Effector memory CD4-positive, alpha-beta T cell (primary cell): ENCODE measurements around the gene NKAIN2.

ENCODE experiments used
- DNase-seq, 3 donors: peaks; one replicate each; pipeline ENCODE4 v3.0.0-alpha.2; 2020
- H3K27ac ChIP-seq: 2 replicates; pipeline ENCODE4 v1.7.0; 2013; ENCODE audit warnings: mild to moderate bottlenecking, low read length, moderate library complexity; ENCODE audit not compliant: insufficient read depth, poor library complexity, severe bottlenecking
- H3K27me3 ChIP-seq: replicated peaks from 2 replicates; pipeline ENCODE4 v1.7.0; 2013; ENCODE audit warnings: mild to moderate bottlenecking, low read length; ENCODE audit not compliant: insufficient read depth, control insufficient read depth, poor library complexity, severe bottlenecking
- H3K36me3 ChIP-seq: 2 replicates; pipeline ENCODE4 v1.7.0; 2013; ENCODE audit warnings: mild to moderate bottlenecking, low read length, moderate library complexity; ENCODE audit not compliant: control insufficient read depth, insufficient read depth
- H3K4me1 ChIP-seq: 2 replicates; pipeline ENCODE4 v1.7.0; 2013; ENCODE audit warnings: low read length, mild to moderate bottlenecking; ENCODE audit not compliant: control insufficient read depth, insufficient read depth, poor library complexity, severe bottlenecking
- H3K4me3 ChIP-seq: 2 replicates; pipeline ENCODE4 v1.7.0; 2013; ENCODE audit warnings: low read length, low read depth, mild to moderate bottlenecking; ENCODE audit not compliant: insufficient read depth, poor library complexity, severe bottlenecking
- H3K9me3 ChIP-seq: 2 replicates; pipeline ENCODE4 v1.7.0; 2013; ENCODE audit warnings: mild to moderate bottlenecking, low read length, moderate library complexity; ENCODE audit not compliant: control insufficient read depth

NKAIN2 gene

DNA sequence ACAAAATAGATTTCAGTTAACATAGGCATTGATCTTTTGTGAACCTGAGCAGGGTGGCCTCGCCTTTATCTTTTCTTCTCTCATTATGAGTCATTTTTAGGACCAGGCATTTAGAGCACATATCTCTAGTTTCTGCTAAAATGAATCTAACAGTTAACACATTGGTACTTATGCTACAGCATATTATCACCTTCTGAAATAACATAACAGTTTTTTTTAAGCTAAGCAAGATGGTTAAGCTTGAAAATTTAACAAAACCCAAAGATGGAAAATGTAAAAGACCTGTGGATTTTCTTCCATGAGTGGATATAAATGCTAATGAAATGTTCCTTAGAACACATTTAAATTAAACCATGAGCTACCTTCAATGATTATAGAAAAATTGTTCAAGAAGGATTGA is 671.5 kb downstream of the NKAIN2 start:
- H3K4me3 ChIP-seq, result no peak overlapping the region
- no peaks in the 10 kb centered on the region for H3K4me1 ChIP-seq
- no peak for DNase-seq
- H3K9me3 ChIP-seq, result no peaks in the 10 kb centered on the region
- H3K36me3 ChIP-seq, result no peaks in the 10 kb centered on the region
- H3K27ac ChIP-seq, result no peak overlapping the region
- no peaks in the 10 kb centered on the region for H3K27me3 ChIP-seq

DNA sequence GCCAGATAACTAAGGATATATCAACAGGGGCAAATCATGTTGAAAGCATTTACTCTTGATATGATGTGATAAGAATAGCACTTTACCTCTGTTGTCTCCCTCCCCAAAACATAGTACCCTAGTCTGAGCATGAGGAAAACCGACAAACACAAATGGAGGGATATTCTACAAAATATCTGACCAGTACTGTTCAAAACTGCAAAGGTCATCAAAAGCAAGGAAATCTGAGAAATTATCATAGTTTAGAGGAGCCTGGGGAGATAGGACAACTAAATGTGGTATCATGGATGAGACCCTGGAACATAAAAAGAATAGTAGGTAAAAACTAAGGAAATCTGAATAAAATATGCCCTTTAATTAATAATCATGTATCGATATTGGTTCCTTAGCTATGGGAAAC is 675.2 kb downstream of the NKAIN2 start:
- no peak for DNase-seq
- no peak overlapping the region for H3K4me3 ChIP-seq
- H3K27me3 ChIP-seq, result no peaks in the 10 kb centered on the region
- H3K9me3 ChIP-seq, result no peaks in the 10 kb centered on the region
- H3K36me3 ChIP-seq, result no peaks in the 10 kb centered on the region
- H3K4me1 ChIP-seq, result no peaks in the 10 kb centered on the region
- no peak overlapping the region for H3K27ac ChIP-seq

GRCh38 chr6:124479991-124480430 is 676.3 kb downstream of the NKAIN2 start:
- DNase-seq, result no peak
- H3K27me3 ChIP-seq, result no peaks in the 10 kb centered on the region
- no peaks in the 10 kb centered on the region for H3K9me3 ChIP-seq
- H3K4me3 ChIP-seq, result no peak overlapping the region
- no peaks in the 10 kb centered on the region for H3K4me1 ChIP-seq
- H3K36me3 ChIP-seq, result no peaks in the 10 kb centered on the region
- no peak overlapping the region for H3K27ac ChIP-seq

GRCh38 chr6:124482071-124482491 is 678.4 kb downstream of the NKAIN2 start:
- no peak for DNase-seq
- no peaks in the 10 kb centered on the region for H3K36me3 ChIP-seq
- H3K27me3 ChIP-seq, result no peaks in the 10 kb centered on the region
- H3K27ac ChIP-seq, result no peak overlapping the region
- H3K4me3 ChIP-seq, result no peak overlapping the region
- H3K4me1 ChIP-seq, result no peaks in the 10 kb centered on the region
- no peaks in the 10 kb centered on the region for H3K9me3 ChIP-seq

DNA sequence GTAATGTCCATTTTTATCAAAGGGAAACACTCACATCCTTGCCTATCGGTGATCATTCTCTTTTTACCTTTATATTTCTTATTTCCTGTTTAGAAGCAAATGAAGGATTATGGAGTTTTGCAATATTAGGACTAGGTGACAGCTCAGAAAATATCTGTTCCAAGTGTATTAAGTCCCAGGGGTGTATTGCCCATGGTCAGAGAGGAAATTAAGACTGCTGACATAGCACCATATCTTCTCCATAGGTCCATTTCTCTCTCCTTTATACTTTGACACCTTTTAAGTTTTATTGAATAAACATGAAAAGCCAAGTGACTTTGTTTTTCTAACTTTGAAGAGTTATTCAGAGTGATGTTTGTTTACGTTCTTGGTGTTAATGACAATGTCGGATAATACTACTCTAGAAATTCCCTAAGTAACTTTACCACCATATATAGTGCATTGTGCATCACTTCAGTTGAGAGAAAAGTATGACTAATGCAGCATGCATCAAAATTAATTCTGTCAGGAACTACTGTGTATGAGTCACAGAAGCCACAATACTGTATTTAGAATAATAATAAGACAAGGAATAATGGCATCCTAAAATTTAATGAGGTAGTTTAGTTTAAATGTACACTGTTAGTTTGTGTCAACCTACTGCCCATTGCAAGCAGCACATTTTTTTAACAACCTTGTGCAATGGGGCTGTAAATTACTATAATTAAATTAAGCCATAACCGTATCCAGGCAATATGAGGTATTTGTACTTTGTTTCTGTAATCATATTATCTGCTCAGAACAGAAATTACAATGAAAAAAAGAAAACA is 684.2 kb downstream of the NKAIN2 start:
- no peak for DNase-seq
- Histone ChIP-seq H3K4me1 (no peaks in the 10 kb centered on the region), H3K27me3 (no peaks in the 10 kb centered on the region), H3K36me3 (no peaks in the 10 kb centered on the region), H3K9me3 (no peaks in the 10 kb centered on the region), H3K4me3 (no peak overlapping the region), H3K27ac (no peak overlapping the region)

DNA sequence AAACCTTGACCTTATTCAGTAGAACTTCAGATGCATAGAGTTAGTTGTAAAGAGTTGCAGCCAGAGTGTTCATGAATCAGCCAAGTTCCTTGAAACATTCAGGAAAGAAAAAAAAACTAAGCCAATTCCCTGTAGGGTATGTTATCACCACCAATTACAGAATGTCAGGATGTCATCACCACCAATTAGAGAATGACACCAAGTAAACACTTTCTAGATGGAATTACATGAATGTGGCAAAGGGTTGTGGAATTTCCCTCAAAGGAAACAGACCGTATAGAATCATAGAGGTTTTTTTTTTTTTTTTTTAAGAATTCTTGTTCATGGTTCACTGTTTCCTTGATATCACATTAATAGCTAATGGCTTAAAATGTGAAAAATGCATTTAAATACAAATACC is 686.5 kb downstream of the NKAIN2 start:
- no peaks in the 10 kb centered on the region for H3K4me1 ChIP-seq
- H3K27me3 ChIP-seq, result no peaks in the 10 kb centered on the region
- H3K27ac ChIP-seq, result no peak overlapping the region
- no peaks in the 10 kb centered on the region for H3K9me3 ChIP-seq
- H3K4me3 ChIP-seq, result no peak overlapping the region
- no peaks in the 10 kb centered on the region for H3K36me3 ChIP-seq
- no peak for DNase-seq

DNA sequence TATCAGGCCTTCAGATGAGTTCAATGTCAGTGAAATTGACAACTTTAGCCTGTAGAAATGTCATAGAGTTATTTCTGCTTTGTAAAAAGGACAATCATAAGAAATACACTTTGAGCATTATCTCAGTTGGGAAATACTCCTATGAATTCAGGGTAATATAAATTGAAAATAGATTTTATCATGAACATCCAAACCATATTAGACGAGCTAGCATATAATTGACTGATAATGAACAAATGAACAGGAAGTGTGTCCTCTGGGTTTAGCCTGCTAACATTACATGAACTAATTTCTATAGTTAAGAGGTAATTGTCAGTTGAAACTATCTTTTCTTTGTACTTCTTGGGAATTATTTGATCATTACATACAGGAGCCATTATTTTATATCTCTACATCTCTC is 689.6 kb downstream of the NKAIN2 start:
- Histone ChIP-seq H3K9me3 (no peaks in the 10 kb centered on the region), H3K27ac (no peak overlapping the region), H3K36me3 (no peaks in the 10 kb centered on the region), H3K4me3 (no peak overlapping the region), H3K27me3 (no peaks in the 10 kb centered on the region), H3K4me1 (no peaks in the 10 kb centered on the region)
- no peak for DNase-seq

DNA sequence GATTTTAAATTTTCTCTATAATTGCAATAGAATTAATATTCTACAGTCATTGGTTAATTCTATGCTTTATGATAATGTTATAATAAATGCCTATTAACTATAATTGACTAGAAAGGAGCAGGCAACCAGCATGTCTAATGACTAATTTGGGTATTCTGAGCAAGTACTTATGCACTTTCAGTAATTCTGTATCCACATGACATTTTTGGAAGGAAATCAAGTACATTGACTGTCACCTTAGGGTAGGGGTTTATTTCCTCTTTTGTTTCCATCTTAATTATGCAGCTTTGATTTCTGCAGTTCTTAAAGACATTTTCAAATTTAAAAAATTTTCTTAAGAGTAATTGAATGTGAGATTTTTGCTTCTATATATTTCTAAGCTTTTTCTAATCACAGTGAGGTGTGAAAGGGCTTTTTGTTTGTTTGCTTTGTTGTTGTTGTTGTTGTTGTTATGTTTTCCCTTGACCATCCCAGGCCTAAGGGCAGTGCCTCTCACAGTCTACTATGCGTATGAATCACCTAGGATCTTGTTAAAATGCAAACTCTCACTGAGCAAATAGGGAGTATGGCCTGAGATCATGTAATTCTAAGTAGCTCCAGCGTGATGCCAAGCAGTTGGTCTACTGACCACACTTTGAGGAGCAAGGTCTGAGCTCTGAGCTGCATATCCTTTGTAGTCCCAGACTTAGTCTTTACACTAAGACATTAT is 691.4 kb downstream of the NKAIN2 start:
- Histone ChIP-seq H3K4me3 (no peak overlapping the region), H3K36me3 (no peaks in the 10 kb centered on the region), H3K9me3 (no peaks in the 10 kb centered on the region), H3K27me3 (no peaks in the 10 kb centered on the region), H3K4me1 (no peaks in the 10 kb centered on the region), H3K27ac (no peak overlapping the region)
- DNase-seq, result no peak

GRCh38 chr6:124495665-124496190 is 692.1 kb downstream of the NKAIN2 start:
- H3K4me3 ChIP-seq, result no peak overlapping the region
- no peaks in the 10 kb centered on the region for H3K27me3 ChIP-seq
- H3K9me3 ChIP-seq, result no peaks in the 10 kb centered on the region
- H3K4me1 ChIP-seq, result no peaks in the 10 kb centered on the region
- DNase-seq, result no peak
- H3K36me3 ChIP-seq, result no peaks in the 10 kb centered on the region
- no peak overlapping the region for H3K27ac ChIP-seq

- H3K4me1 ChIP-seq, result no peaks in the 10 kb centered on the region
- no peak overlapping the region for H3K4me3 ChIP-seq
- H3K27me3 ChIP-seq, result no peaks in the 10 kb centered on the region
- no peak for DNase-seq
- H3K36me3 ChIP-seq, result no peaks in the 10 kb centered on the region
- no peak overlapping the region for H3K27ac ChIP-seq
- no peaks in the 10 kb centered on the region for H3K9me3 ChIP-seq
Measured at GRCh38 chr6:124496334-124496733, 692.7 kb downstream of the NKAIN2 start.
